Kidney capillary endothelial cell (primary cell): ENCODE measurements around the gene BTRC.
A peak's percentile ranks its signal among the peaks of the same experiment; 100 is the strongest.

ENCODE experiments used
- DNase-seq: peaks from one replicate; pipeline ENCODE4 v3.0.0-alpha.2; 2018; ENCODE audit warnings: low spot score

BTRC gene

DNA sequence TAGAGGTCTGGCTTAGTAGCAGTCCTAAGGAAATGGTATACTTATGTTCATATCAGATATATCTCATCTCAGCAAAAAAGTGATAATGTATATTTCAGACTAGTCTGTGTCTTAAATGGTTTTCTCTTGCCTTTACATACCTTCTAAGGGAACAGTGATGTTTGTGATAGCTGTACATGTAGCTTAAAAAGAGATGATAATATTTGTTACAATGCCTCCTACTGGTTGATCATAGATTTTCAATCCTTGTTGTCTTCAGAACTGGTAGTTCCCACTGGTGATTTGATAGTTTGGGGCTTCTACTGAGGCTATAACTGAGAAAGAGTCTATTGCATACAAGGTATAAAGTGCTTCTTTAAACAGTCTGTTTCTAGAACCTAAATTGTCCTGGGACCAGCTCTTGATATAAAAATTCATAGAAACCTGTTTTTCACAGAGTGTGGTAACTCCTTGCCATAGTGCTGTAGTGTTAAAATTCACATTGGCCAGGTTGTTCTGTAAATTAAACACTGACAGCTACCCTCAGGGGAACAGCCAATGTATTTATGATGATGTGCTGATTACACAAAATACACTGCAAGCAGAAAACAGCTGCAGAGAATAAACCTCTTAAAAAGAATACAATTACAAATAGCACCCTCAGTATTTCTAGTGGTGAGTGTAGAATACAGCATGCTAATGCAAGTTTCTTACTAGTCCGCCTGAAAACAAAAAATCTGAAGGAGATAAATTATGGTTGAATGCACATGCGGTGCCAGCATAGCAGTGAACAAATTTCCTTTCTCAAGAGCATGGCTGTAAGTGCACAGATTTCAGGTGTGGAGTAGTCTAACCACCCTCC, 90.3 kb downstream of the BTRC start:
- peak; percentile 26 for DNase-seq

DNA sequence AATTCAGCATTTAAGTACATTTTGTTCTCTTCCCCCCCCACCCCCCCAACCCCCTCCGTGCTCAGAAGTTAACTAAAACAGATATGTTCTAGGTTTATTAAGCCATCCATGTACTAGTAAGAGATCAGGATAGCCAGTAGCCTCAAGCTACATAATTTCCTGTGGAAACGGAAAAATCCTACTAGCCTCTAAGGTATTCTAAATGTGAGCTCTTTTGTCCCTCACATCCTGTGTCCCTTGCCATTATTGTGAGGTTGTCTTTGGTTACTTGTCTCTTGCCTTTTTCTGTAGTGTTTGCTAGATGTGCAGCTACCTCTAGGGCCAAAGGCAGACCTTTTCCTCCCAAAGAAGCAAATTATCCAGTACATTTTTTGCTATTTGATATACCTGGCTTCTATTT, 92.1 kb downstream of the BTRC start:
- peak; percentile 15 for DNase-seq

DNA sequence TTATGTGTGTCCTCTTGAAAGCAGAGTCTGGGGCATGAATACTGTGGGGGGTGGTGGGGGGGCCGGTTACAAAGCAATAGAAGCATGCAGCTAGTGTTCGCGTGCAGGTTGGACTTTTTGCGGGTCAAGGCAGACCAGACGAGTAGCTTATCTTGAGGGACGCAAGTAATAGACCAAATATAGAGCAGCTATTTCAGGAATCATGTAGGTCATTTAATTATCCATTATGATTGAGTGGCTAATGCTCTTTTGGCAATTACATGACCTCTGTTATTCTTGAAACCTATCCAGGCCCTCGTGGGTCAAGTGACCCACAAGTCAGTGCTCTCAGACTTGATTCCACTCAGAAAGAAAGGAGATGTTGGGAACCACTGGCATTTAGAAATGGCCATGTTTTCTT, 93.0 kb downstream of the BTRC start:
- no peak for DNase-seq

DNA sequence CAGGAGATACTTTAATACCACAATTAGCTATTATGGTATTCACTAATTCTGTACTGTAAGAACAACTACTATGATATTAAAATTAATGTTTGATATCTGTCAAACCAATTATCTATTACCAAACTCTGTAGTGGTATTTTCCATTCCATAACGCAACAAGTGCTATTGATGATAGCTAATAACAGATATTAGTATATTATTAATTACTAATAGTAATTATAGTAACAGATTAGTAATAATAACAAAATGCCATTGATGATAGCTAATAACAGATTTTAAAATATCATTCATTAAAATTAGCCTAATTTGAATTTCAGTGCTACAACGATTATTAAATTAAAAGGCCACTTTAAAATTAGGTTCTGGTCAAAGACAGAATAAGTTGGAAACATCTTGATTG, 93.5 kb downstream of the BTRC start:
- DNase-seq = no peak

DNA sequence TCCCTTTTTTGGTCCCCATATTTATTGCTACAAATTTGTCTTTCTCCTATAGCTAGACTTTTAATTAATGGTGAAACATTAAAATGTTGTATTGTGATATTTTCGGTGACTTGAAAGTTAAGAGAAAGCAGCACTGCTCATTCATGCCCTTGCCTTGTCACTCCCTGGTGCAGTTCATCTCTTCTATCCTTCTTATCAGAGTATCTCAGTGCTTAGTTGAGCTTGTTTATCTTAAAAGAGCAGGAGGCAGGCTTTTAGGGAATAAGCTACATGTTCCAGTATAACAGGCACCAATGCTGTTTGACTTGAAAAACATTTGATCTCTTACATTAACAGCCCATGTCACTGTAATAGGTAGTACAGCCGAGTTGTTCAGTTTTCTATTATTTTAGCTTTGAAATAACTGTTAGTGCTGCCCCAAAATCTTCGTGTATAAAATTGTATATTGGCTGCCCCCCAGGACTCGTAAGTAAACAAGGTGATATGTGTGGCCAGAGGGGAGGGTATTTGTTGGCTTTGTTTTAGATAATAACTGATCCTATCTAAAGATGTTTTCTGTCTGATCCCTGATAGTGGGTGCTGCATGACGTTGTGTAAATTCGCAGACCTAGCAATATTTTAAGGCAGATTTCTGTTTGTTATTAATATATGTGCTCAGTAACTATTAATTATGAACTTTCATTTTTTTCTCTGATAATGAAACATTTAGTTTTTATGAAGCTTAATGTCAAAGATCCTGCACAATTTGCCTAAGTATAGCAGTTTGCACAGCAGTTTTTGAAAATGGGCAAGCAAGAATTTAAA, 96.5 kb downstream of the BTRC start:
- DNase-seq = no peak

DNA sequence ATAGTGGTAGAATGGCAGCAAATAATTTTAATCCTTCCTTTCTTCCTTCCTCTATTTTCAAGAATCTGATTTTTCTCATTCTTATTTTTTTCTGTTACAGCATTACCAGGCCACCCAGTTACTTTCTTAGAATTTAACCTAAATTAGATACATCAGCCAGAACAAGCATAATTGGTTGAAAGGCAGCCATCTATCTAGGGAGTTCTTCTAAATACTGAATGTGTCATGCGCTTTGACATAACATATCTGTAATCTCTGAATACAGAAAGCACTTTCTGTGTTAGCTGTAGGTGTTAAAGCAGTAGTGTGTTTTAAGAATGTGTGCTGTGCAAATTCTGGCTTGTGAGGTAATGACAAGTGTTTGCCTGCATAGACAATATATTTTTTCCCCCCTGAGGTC, 97.3 kb downstream of the BTRC start:
- no peak for DNase-seq

DNA sequence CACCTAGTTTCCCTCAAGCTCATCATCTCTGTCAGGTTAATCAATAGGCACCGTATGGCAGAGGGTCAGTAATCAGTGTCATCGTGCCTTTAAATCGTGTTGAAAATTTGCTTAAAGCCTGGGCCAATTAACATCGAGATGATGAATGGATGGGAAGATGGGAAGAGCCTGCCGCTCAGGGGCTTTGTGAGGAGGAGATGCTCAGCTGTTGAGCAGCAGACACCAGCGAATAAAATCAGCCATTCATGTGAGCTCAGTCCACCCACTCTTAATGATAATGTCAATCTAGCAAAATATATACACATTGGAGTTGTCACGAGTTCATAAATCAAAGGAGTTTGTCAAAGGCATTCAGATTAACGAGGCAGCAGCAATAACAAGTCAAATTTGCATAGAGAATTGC, 97.7 kb downstream of the BTRC start:
- DNase-seq = no peak

DNA sequence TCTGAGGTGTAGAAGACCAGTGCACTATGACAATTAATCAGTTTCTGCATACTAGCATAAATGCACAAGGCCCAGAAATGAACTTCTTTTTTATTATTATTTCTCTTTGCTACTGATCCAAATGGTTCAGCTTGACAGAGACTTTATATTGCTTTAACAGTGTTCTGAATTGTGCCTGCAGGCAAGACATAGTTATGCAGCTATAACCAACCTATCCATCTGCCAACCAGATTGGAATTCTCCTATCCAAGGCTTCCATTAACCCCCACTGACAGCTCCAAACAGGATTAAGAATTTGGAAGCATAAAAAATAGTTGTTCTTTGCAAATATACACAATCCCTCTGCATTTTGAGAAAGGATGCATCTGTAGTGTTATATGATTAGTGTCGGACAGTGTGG, 98.2 kb downstream of the BTRC start:
- DNase-seq = no peak

DNA sequence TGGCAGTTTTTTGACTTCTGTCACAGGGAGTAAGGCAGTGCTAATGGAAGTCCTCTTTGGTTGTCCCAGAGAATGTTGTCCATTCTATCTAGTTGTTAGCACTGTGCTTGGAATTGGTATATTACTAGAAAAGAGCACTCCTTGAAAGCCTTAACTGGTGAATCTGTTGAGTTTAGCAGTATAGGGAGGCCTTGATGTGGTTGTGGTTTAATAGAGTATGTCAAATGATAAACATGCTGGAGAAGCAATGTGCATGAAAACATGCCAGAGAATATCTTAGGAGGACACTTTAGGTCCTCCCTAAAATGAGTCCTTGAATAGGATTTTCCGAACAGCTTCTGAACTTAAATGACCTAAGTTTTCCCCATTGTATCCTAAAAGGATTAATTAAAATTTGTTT, 98.6 kb downstream of the BTRC start:
- DNase-seq = no peak

DNA sequence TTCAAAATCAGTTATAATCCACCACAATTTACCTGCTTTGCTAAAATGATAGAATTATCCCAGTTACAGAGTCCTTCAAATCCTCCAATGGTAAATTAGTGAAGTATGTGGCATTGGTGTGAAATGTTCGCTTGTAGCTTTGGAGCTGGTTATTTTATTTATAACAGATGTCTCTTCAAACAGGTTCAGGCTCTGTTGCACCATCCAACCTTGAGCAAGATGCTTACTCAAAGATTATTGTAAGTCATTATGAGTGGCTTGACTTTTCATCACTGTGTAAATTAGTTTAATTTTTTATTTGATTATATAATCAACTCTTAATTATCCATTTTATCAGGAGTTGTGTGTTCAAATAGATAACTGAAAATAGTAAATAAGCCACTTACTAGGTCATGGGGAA, 99.4 kb downstream of the BTRC start:
- no peak for DNase-seq

DNA sequence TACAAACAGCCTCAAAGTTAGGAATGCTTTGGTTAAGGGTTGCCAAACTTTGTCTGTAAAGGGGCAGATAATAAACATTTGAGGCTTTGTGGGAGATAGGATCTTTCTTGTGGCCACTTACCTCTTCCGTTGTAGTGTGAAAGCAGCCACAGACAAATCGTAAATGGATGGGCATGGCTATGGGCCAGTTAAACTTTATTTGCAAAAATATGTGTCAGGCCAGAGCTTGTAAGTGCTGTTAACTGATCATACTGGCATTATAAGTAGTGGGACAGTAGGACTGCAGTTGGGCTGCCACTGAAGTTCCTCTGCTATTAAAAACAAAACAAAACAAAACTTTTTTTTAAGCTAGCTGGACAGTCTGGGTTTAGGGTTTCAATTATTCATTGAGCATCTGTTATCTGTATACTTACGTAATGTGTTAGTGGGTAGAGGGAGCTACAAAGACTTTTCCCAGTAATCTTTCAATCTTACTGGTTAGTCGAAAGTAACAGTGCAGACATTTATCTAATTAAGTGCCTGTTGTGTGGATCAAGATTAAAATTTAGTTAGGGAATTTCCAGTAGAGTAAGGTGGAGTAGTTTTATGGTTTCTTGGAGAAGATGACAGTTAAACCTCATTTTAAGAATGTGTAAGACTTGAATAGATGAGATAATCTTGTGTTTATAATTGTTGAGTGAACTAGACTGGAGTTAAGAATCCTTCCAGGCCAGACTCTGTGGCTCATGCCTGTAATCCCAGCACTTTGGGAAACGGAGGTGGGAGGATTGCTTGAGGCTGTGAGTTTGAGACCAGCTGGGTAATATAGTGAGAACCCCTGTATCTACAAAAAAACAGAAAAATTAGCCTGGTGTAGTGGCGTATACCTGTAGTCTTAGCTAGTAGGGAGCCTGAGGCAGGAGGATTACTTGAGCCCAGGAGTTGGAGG, 100.1 kb downstream of the BTRC start:
- DNase-seq = no peak

DNA sequence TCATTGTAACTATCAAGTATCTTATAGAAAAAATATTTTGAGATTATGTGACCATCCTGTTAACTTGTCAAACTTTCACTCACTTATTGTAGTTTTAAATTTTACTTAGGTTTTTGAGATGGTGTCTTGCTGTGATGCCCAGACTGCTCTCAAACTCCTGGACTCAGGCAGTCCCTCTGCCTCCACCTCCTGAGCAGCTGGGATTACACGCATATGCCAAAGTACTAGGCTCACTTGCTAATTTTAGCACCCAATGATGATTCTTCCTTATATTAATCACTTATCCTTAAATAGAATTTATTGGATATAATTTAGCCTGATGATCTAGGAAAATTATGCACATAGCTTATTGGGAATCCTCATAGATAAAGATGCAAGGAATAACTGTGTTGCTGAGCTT, 104.9 kb downstream of the BTRC start:
- no peak for DNase-seq

DNA sequence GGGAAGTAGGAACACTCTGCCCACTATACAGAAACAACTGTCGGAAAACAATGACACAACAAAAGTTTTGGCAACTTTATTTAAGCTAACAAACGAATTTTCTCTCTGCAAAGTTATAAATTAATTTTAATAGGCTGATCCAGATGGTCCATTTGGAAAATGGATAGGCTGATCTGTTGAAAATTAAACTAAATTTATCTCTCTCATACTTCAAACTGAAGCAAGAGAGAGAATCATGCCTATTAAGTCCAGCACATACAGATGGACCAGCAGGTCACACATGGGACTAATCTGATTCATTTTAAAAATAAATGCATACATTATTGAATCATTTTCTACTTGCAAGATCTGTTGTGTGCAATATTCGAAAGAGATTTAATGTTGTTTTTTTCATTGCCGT, 110.1 kb downstream of the BTRC start:
- no peak for DNase-seq

DNA sequence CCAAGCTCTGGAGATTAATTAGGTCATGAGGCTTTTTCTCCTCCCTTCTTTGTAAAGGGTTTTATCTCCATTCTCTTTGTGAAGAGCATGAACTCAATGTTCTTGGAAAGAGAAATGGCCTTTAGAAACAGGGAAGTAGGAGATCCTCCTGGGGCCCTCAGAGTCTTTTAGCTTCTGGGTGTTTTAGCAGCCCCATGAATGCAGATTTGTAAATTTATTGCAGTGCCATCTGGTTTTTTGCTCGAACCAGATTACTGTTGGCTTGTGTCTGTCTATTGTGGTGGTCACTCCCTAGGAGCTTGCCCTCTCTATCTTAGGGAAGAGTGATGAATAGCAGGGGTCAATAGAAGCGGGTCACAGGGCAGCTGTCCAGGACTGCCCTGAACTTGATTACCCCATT, 110.6 kb downstream of the BTRC start:
- DNase-seq = no peak

DNA sequence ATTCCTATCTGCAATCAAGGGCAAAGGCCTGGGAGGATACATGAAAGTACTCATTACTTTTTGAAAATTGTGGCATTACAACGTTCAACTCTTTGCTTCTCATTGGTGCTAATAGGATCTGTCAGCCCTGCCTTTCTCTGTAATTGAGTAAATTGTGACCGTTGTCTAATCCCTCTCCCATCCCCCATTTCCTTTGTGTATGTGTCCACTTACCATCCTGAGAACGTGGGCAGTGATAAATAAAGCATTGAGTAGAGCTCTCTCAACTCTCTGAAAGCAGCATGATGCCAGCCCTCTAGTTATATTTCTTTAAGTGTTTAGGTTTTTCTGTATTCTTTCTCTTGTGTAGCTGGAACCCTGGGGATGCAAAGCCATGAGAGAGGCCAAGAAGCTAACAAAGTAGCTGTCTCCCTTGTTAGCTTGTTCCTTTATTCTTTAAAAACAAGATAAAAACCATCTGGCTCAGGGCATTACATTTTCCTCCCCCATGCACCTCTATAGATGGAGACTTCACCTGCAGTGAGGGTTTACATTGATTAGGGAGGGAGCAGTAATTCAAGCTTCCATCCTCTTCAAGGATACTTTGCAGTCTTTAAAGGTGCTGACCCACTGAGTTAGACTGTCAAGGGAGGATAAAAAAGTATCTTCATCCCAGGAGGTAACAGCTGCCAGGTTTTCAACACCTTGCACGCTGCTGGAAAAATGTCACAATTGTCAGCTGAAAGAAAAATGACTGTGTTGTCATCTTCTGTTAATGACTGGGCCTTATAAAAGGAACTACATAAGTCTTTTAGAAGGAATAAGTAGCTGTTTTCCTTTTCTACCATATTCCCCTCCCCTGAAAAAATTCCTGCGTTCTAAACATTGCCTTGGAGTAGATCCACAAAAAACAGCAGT, 112.3 kb downstream of the BTRC start:
- no peak for DNase-seq

DNA sequence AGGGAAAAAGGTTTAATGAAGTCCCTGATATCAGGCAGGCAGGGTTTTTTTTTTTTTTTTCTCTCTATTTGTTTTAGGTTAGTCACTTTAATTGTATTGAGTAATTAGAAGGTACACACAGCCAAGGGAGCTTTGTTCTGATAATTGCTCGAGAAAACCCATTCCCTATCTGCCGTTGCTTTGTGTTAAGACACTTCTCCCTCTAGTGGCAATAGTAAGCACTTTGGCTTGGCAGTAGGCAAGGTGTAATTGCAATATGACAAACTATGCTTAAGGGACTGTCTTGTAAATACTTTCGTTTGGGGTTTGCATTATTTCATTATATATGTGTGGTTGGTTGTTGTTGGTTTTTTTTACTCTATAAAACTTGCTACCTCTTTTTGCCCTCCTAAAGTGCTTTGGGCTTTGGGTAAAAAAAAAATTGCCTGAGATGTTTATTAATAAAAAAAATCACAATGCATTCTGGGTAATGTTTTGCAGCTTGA, 113.4 kb downstream of the BTRC start:
- DNase-seq = peak; percentile 62

DNA sequence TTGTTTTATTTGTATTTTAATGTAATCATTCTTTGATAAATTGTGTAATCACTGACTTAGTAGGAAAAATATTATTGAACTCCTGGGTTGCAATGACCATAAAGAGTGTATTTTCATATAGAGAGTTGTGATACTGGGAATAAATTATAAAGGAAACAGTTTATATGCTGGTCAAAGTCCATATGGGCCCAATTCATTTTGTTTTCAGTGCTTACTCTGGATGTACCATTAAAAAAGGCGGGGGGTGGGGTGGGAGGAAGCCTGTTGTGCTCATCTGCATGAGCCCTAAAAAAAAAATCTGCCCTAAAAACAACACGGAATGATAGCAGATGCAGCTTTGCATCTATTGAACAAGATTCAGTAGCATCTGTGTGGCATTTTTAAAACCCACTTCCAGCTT, 114.2 kb downstream of the BTRC start:
- no peak for DNase-seq

DNA sequence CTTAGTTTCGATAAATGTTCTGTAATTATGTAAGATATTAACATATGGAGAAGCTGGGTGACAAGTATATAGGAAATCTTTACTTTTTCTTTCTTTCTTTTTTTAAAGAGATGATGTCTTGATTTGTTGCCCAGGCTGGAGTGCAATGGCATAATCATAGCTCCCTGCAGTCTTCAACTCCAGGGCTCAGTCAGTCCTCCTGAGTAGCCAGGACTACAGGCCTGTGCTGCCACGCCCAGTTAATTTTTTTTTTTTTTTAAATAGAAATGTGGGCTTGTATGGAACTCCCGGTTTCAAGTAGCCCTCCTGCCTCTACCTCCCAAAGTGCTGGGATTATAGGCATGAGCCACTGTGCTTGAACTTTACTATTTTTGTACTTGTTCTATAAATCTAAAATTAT, 122.4 kb downstream of the BTRC start:
- DNase-seq = no peak

DNA sequence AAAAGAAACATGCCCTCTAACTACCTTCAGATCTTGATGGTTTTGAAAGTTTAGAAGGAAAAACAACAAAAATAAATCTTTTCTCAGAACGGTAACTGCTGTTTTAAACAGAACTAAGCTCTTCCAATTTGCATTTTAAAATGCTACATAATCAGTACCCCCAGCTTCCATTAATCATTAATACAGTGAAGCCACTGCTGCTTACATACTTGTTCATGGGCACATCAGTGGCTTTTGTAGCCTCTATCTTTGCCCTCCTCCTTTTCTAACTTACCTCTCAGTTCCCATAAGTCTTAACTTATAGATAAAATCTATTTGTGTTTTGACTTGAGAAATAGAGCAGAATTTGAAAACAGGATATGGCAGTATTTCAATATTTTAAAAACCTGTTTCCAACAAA, 125.0 kb downstream of the BTRC start:
- DNase-seq = no peak

DNA sequence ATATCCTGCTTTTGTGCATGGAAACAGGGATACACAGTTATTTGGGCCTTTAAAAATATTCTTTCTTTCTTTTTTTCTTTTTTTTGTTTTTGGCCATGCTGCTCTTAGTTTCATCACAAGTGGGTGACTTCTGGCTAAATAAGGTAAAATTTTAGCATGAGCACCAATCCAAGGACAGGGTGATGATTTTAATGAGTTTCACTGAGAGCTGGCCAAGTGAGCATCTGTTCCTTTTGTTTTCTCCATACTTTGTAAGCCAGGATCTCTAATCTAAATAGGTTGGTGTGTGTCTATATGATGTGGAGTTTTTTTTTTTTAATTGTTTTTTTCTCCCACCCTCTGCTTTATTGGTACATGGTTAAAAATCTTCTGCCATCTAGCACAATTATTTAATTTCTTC, 127.3 kb downstream of the BTRC start:
- no peak for DNase-seq

DNA sequence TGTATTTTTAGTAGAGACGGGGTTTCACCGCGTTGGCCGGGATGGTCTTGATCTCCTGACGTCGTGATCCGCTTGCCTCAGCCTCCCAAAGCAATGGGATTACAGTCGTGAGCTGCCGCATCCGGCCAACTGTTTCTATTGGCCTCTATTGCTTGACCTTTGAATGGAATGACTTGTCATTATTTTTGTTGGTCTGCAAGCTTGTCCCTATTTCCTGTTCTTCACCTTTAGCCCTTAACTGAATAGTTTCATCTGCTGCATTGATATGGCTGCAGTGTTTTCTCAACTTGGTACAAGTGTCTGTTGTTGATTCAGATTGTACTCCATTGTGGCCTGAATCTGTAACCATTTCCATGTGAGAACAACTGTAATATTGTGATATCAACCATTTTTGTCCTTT, 128.6 kb downstream of the BTRC start:
- no peak for DNase-seq
